ENCODE measurements around the gene ZBED4.

ZBED4 gene

DNA sequence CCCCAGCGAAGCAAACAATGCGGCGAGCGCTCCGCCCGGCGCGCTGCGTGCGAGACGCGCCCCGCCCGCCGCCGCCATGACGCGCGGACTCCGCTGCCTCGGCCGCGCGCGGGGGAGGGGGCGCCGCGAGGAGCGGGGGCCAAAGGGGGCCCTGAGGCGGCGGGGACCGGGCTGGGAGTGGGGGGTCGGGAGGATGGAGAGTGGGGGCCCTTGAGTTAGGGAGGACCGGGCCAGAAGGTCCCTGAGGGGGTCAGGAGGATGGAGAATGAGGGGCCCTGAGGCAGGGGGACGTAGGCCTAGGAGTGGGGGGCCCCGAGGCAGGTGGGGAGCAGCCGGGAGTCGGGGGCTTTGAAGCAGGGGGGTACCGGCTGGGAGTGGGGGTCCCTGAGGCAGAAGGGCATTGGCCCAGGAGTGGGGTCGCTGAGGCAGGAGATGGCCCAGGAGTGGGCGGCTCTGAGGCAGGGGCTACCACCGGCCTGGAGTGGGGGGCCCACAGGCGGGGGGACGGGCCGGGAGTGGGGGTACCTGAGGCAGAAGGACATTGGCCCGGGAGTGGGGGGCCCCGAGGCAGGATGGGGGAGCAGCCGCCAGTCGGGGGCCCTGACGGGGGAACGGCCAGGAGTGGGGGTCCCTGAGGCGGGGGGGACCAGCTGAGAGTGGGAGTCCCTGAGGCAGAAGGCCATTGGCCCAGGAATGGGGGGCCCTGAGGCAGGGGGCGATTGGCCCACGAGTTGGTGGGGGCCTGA is 25.6 kb upstream of the ZBED4 start, which contains the start of gene BRD1:
Gene BRD1 (minus strand): TSS at position 21 of the 746 bp plus-strand sequence. CDS start 3,556 bp downstream, outside the sequence.
- TF ChIP-seq, protein P1, sequence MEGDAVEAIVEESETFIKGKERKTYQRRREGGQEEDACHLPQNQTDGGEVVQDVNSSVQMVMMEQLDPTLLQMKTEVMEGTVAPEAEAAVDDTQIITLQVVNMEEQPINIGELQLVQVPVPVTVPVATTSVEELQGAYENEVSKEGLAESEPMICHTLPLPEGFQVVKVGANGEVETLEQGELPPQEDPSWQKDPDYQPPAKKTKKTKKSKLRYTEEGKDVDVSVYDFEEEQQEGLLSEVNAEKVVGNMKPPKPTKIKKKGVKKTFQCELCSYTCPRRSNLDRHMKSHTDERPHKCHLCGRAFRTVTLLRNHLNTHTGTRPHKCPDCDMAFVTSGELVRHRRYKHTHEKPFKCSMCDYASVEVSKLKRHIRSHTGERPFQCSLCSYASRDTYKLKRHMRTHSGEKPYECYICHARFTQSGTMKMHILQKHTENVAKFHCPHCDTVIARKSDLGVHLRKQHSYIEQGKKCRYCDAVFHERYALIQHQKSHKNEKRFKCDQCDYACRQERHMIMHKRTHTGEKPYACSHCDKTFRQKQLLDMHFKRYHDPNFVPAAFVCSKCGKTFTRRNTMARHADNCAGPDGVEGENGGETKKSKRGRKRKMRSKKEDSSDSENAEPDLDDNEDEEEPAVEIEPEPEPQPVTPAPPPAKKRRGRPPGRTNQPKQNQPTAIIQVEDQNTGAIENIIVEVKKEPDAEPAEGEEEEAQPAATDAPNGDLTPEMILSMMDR (IDR thresholded peaks at IDR 0.05; ENCODE audit: extremely low read depth, missing control alignments): no peak
- peak; percentile 90 for DNase-seq (ENCODE audit: low spot score)

- TF ChIP-seq, protein P1 (IDR thresholded peaks at IDR 0.05; ENCODE audit: extremely low read depth, missing control alignments): no peak
- no peak for DNase-seq (ENCODE audit: low spot score)
Measured at GRCh38 chr22:49828599-49828965, 25.1 kb upstream of the ZBED4 start.

GRCh38 chr22:49829044-49829853 is 24.4 kb upstream of the ZBED4 start:
- no peak for DNase-seq (ENCODE audit: low spot score)
- TF ChIP-seq, protein P1 (IDR thresholded peaks at IDR 0.05; ENCODE audit: extremely low read depth, missing control alignments): no peak

DNA sequence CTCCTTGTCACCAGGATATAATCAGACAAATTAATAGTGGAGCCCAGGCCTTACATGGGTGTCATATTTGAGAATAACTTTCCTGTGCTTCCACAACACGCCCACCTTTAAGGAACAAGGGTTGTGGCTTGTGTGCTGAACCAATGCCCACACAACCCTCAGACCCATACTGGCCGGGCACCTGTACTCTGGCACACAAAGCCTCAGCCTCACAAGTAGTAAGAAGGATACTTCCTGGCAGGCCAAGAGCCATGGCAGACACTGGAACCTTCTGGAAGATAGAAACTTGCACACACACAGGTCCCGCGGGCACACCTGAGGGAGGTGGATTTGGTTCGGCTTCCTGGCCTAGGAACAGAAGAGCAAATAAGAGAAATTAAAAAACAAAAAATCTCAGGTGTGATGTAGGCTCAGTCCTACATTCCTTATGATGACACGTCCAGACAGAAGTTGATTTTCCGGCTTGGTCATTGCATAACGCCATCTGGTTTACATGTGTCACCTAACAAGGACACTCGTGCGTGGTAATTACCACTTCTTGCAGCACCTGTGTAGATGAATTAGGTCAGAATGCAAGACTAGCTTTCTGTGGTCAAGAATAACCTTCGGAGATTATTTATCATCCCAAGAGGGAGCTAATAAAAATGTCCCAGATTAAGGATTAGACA is 20.2 kb upstream of the ZBED4 start:
- no peak for DNase-seq (ENCODE audit: low spot score)
- TF ChIP-seq, protein P1 (IDR thresholded peaks at IDR 0.05; ENCODE audit: extremely low read depth, missing control alignments): no peak

- DNase-seq (ENCODE audit: low spot score): peak; percentile 83
- TF ChIP-seq, protein P1 (IDR thresholded peaks at IDR 0.05; ENCODE audit: extremely low read depth, missing control alignments): no peak
Measured at GRCh38 chr22:49838771-49839717, 14.6 kb upstream of the ZBED4 start.

DNA sequence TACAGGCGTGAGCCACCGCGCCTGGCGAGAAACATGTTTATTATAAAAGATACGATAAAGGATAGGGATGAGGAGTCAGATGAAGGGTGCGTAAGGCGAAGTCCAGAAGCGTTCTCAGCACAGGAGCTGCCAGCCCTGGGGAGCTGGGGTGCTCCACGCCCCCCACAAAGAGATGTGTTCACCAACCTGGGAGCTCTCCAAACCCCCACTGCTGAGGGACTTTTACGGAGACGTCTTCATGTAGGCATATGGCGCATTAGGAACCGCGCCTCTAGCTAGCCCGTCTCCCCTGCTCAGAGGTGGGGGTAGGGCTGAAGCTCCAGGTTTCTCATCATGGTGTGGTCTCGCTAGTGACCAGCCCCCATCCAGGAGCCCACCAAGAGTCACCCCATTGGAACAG is 8.4 kb upstream of the ZBED4 start:
- TF ChIP-seq, protein P1 (IDR thresholded peaks at IDR 0.05; ENCODE audit: extremely low read depth, missing control alignments): no peak
- no peak for DNase-seq (ENCODE audit: low spot score)
